GM13976 (cell line): ENCODE measurements around the gene DPP6.

Experiments
- DNase-seq: peaks from one replicate; pipeline ENCODE4 v3.0.0; 2012; ENCODE audit warnings: low spot score
- in situ Hi-C: fragments of 300-500 bp; cut with MboI; formaldehyde crosslinking; loops from one replicate; pipeline ENCODE4 v1.12.0; 2022; ENCODE audit warnings: low sequenced_read_pairs, mixed read lengths, inconsistent platforms; ENCODE audit not compliant: unreplicated experiment
- TF ChIP-seq, protein P1 (sequence below): IDR thresholded peaks from 2 replicates; pipeline ENCODE4 v1.5.1; 2012; ENCODE audit warnings: borderline replicate concordance, mild to moderate bottlenecking; ENCODE audit not compliant: insufficient read depth; ENCODE audit errors: extremely low read depth, missing control alignments, control extremely low read depth

The DPP6 gene

GRCh38 chr7:154576604-154577003 is 524.4 kb downstream of the DPP6 start:
- TF ChIP-seq, protein P1, sequence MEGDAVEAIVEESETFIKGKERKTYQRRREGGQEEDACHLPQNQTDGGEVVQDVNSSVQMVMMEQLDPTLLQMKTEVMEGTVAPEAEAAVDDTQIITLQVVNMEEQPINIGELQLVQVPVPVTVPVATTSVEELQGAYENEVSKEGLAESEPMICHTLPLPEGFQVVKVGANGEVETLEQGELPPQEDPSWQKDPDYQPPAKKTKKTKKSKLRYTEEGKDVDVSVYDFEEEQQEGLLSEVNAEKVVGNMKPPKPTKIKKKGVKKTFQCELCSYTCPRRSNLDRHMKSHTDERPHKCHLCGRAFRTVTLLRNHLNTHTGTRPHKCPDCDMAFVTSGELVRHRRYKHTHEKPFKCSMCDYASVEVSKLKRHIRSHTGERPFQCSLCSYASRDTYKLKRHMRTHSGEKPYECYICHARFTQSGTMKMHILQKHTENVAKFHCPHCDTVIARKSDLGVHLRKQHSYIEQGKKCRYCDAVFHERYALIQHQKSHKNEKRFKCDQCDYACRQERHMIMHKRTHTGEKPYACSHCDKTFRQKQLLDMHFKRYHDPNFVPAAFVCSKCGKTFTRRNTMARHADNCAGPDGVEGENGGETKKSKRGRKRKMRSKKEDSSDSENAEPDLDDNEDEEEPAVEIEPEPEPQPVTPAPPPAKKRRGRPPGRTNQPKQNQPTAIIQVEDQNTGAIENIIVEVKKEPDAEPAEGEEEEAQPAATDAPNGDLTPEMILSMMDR: no peak
- DNase-seq: no peak
- in situ Hi-C loops: no loop called here

DNA sequence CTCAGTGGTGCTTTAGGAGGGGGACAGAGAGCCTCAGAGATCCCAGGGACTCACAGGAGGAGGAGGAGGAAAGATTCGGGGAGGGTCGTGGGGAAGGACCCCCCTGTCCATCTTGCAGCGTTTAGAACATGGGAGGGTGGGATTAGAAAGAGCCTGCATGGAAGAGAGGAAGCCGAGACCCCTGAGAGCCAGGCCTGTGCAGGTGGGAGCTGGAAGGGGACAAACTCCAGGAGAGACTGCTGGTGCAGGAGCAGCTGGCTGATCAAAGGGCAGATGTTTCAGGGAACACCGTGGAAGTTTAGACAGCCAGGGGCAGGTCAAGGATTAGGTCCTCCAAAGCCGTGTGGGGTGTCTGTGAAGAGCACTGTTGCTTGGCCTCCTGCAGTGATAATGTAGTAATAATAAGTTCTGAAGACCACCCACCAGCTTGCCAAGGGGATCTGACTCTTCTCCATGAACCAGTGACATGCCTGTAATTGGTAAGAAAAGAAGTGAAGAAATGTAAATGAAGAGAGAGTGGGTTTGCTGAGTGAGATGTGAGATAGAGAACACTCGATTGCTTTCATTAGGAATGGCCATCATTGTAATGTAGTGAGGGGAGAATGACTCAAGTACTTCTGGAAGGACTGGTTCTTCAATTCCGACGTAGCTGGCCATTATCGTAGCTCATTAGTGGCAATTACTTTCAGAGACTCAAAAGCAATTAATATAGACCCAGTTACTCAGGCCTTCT is 525.1 kb downstream of the DPP6 start:
- no peak for DNase-seq
- in situ Hi-C loops: no loop called here

DNA sequence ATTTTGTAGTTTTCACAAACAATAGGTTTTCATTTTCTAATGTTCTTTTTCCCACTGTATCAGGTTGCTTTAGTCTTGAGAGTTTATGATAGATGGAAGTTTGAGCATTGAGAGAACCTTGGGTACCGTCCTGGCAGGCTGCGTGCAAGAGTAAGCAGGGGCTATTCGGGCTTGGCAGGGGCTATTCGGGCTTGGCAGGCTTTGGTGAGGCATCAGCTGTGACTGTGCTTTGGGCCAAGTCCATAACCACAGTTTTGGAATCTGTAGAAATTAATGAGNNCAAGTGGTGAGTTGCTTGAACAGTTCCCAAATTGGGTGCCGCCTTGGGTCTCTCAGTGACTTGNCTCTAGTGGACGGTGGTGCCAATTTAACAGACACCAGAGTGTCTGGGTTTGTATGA is 526.1 kb downstream of the DPP6 start:
- in situ Hi-C loops: no loop called here
- TF ChIP-seq, protein P1: no peak
- DNase-seq: no peak

More for the DNA sequence above, 525.1 kb downstream of the DPP6 start:
- TF ChIP-seq, protein P1: no peak

DNA sequence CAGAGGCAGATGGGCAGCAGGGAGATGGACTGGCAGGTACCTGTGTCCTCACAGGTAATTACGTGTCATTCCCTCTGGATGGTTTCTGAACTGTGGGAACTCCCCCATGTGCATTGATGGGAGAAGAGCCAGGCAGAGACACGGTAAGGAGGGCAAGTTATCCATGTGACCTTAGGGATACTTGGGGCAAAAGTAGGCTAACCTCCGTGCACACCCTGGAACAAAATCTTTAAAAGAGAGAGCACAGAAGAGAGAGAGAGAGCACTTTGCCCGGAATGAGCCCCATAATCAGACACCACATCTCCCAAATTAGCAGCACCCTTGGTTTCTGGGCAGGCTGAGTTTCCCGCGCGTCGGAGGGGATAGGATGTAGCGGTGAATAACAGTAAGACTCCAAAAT is 527.5 kb downstream of the DPP6 start:
- no peak for DNase-seq
- TF ChIP-seq, protein P1: no peak
- in situ Hi-C loops: no loop called here

DNA sequence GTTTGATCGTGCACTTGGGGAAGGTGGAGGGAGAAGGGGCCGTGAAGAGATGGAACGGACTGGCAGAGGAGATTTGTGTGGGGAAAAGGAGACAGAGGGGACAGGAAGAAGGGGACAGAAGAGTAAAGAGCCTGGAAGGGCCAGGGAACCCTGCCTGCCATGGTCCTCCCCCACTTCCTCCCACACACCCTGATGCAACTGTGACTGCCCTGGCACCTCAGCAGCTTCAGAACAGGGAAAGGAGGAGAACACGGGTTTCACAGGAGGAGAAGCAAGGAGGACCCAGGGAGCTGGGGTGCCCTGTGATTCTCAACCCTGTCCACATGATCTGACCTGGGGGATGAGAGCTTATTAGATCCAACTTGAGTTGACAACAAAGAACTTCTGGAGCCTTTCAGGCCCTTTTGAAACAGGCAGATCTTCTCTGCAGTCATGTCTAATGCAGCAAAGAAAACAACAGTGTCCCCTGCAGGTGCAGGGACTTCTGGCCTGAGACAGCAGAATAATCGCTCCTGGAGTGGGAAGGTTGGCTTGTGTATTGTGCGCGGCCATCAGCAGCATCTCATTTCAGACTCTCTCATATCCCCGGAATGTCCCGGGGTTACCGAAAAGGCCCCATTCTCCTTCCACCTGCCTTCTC is 529.2 kb downstream of the DPP6 start:
- TF ChIP-seq, protein P1: no peak
- DNase-seq: no peak
- in situ Hi-C loops: no loop called here

GRCh38 chr7:154583454-154583853 is 531.3 kb downstream of the DPP6 start:
- DNase-seq: no peak
- in situ Hi-C loops: no loop called here
- TF ChIP-seq, protein P1: no peak
